GM12878 (cell line): ENCODE results near the gene AVL9. TPM values are rescaled to one million over a fixed set of nuclear protein-coding genes. Genes with fewer than 3 reads are reported as not detected.
A peak's percentile ranks its signal among the peaks of the same experiment; 100 is the strongest.

Experiments used
- BCL11A ChIP-seq: IDR thresholded peaks from 2 replicates; pipeline ENCODE4 v1.6.1; 2011; ENCODE audit warnings: low read depth, low read length
- CEBPZ ChIP-seq: fragments of 150-350 bp; IDR thresholded peaks from 2 replicates; pipeline ENCODE4 v1.6.1; 2016; ENCODE audit warnings: low read depth, low read length
- E2F8 ChIP-seq: fragments of 450-650 bp; IDR thresholded peaks from 2 replicates; pipeline ENCODE4 v1.6.1; 2018; ENCODE audit warnings: mild to moderate bottlenecking, low read depth, moderate library complexity; ENCODE audit not compliant: partially characterized antibody
- GABPA ChIP-seq: IDR thresholded peaks from 2 replicates; pipeline ENCODE4 v1.6.1; 2014; ENCODE audit warnings: antibody characterized with exemption, low read depth, mild to moderate bottlenecking, inconsistent platforms
- HCFC1 ChIP-seq: fragments of 150-350 bp; IDR thresholded peaks from 2 replicates; pipeline ENCODE4 v1.6.1; 2014; ENCODE audit warnings: low read length
- KAT2A ChIP-seq: conservative IDR thresholded peaks from 2 replicates; pipeline ENCODE4 v1.6.1; 2011; ENCODE audit warnings: low read depth, low read length; ENCODE audit not compliant: control insufficient read depth
- NFIC ChIP-seq: IDR thresholded peaks from 2 replicates; pipeline ENCODE4 v1.6.1; 2012; ENCODE audit warnings: low read depth, mild to moderate bottlenecking, inconsistent platforms, low read length, moderate library complexity
- NFYB ChIP-seq: IDR thresholded peaks from 2 replicates; pipeline ENCODE4 v1.6.1; 2011; ENCODE audit warnings: low read depth, mild to moderate bottlenecking, low read length, improper control_type of control experiment, moderate library complexity; ENCODE audit not compliant: insufficient read depth
- POLR2A ChIP-seq: IDR thresholded peaks from 2 replicates; pipeline ENCODE4 v1.6.1; 2011; ENCODE audit warnings: low read depth, mild to moderate bottlenecking, low read length
- SIN3A ChIP-seq: IDR thresholded peaks from 2 replicates; pipeline ENCODE4 v1.6.1; 2012; ENCODE audit warnings: low read depth, low read length, improper control_type of control experiment
- SP1 ChIP-seq: IDR thresholded peaks from one replicate; pipeline ENCODE4 v1.6.1; 2011; ENCODE audit warnings: low read depth, low read length
- SPI1 ChIP-seq: IDR thresholded peaks from 2 replicates; pipeline ENCODE4 v1.6.1; 2011; ENCODE audit warnings: low read depth, mild to moderate bottlenecking, low read length, moderate library complexity, borderline replicate concordance; ENCODE audit not compliant: insufficient read depth
- STAT3 ChIP-seq: IDR thresholded peaks from 2 replicates; pipeline ENCODE4 v1.6.1; 2011; ENCODE audit warnings: low read depth, low read length, improper control_type of control experiment
- TAF1 ChIP-seq: IDR thresholded peaks from 2 replicates; pipeline ENCODE4 v1.6.1; 2011; ENCODE audit warnings: mild to moderate bottlenecking, low read depth, low read length, borderline replicate concordance
- WRNIP1 ChIP-seq: IDR thresholded peaks from 2 replicates; pipeline ENCODE4 v1.6.1; 2011; ENCODE audit warnings: low read depth, low read length, improper control_type of control experiment, borderline replicate concordance
- ZBTB11 ChIP-seq: fragments of 450-650 bp; formaldehyde crosslinking; IDR thresholded peaks from 2 replicates; pipeline ENCODE4 v1.5.0; 2022; ENCODE audit warnings: mild to moderate bottlenecking, missing genetic modification characterization
- ZNF207 ChIP-seq: fragments of 450-650 bp; IDR thresholded peaks from 2 replicates; pipeline ENCODE4 v1.6.1; 2014; ENCODE audit warnings: antibody characterized with exemption, mild to moderate bottlenecking, borderline replicate concordance
- ZNF217 ChIP-seq: fragments of 450-650 bp; IDR thresholded peaks from 2 replicates; pipeline ENCODE4 v1.6.1; 2017; ENCODE audit warnings: antibody characterized with exemption, mild to moderate bottlenecking
- ZSCAN29 ChIP-seq: fragments of 450-650 bp; IDR thresholded peaks from 2 replicates; pipeline ENCODE4 v1.6.1; 2017; ENCODE audit warnings: mild to moderate bottlenecking, moderate library complexity
- polyA plus RNA-seq, 11 experiments: library from polyadenylated mRNA; depleted of rRNA in 4 of 11; unstranded in 6 of 11; stranded (reverse) in 5 of 11; fragments of >200 nt; fragmentation: Nextera tagmentation in 4 of 11; fragmentation: Illumina TruSeq in 1 of 11; extraction: Ambion mirVana in 4 of 11; extraction: Trizol in 1 of 11; gene quantifications; 1 replicate in 1 of 11; 2 replicates in 10 of 11; pipeline versions ENCODE4 v1.2.1 to v1.2.3, GENCODE V29; 2011 to 2016; ENCODE audit warnings: inconsistent platforms in 2 of 11, missing spikeins in 2 of 11, low read depth in 1 of 11
- total RNA-seq, 4 experiments: library from RNA; depleted of rRNA in 3 of 4; stranded (reverse); fragments of >200 nt in 3 of 4; fragmentation: Illumina TruSeq in 1 of 4; extraction: Trizol in 1 of 4; gene quantifications; 2 replicates each; pipeline versions ENCODE4 v1.2.1 to v1.2.3, GENCODE V29; 2013 to 2021

Gene AVL9
- total and polyA plus RNA-seq, 10 of the 15 experiments (the other 5 are each of a cell fraction or from before 2014, with no cell fraction given): 4.5 to 41.6 (median 20.1) TPM

- TF ChIP-seq NFYB (peak; percentile 34; the same call in 1 of the 2 replicates), WRNIP1 (peak; percentile 26; the same call in 1 of the 2 replicates), SIN3A (peak; percentile 98), HCFC1 (peak; percentile 85), STAT3 (no peak), BCL11A (no peak), SP1 (peak; percentile 77), NFIC (peak; percentile 55; the same call in 1 of the 2 replicates), ZBTB11 (CRISPR knock-in tag) (peak; percentile 87), ZNF207 (peak; percentile 94), E2F8 (peak; percentile 84), SPI1 (peak; percentile 89), KAT2A (no peak), ZSCAN29 (no peak), POLR2A (peak; percentile 93), CEBPZ (peak; percentile 65), TAF1 (peak; percentile 88), GABPA (peak; percentile 99), ZNF217 (no peak)
These were observed 5.0 kb upstream of the AVL9 start, which contains the start of gene LSM5 (continued) for GRCh38 chr7:32490127-32490796.
